NCI-H748 (cell line): ENCODE results near the gene CACNA1C.
A peak's percentile ranks its signal among the peaks of the same experiment; 100 is the strongest.

ENCODE experiments used
- DNase-seq: peaks from one replicate; lab custom pipeline; 2025; ENCODE audit not compliant: unreplicated experiment; lab: John Stamatoyannopoulos, UW

Gene CACNA1C

DNA sequence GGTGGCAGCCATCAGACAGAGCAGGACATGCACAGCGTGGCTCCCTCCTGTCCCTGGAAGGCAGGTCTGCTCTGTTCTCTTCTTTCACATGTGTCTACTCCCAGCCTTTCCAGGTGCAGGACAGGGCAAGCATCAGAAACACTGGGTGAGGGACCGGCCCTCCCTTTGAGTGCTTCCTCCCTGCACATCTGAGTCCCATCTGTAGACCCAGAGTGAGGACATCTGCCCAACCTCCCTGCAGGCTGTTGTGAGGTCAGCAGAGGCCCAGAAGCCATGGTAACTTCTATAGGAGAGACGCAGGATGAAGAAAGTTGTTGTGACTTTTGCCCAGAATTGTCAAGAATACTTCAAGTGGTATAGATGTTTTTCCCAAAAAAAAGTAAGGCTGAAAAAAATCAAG, 282.7 kb downstream of the CACNA1C start:
- no peak for DNase-seq

DNA sequence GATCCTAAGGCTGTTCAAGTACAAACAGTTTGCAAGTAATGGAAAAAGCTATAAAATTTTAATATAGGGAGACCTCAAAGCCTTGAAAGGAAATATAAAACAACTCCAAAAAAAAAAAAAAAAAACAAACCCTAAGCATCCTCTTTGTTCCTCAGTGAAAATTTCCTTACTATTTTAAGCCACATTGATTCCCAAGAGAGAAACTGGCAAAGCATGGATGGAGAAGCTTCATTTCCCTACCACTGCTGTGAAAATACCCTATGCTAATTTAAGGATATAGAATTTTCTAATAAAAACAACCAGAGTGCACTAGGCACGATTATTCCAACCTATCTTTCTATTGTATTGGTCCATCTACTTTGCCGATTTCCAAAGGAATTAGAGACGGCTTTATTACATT, 283.1 kb downstream of the CACNA1C start:
- no peak for DNase-seq

DNA sequence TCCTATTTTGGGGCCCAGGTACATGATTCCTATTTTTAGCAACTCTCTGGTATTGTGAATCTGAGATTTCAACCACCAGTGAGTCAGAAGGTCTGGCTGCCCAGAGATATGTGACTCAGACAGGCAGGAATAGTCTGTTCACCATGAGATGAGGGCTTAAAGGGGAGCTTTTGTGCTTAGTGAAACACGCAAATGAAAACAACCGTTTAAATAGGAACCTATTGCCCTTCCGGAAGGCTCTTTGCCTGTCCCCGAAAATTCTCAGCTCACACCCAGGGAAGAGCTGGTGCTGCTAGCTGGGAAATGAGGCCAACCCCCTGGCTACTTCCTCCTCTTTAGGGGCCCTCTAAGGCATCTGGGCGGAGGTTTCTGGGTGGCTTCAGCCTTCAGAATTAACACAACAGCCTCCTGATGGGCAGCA, 283.6 kb downstream of the CACNA1C start:
- DNase-seq, result no peak

DNA sequence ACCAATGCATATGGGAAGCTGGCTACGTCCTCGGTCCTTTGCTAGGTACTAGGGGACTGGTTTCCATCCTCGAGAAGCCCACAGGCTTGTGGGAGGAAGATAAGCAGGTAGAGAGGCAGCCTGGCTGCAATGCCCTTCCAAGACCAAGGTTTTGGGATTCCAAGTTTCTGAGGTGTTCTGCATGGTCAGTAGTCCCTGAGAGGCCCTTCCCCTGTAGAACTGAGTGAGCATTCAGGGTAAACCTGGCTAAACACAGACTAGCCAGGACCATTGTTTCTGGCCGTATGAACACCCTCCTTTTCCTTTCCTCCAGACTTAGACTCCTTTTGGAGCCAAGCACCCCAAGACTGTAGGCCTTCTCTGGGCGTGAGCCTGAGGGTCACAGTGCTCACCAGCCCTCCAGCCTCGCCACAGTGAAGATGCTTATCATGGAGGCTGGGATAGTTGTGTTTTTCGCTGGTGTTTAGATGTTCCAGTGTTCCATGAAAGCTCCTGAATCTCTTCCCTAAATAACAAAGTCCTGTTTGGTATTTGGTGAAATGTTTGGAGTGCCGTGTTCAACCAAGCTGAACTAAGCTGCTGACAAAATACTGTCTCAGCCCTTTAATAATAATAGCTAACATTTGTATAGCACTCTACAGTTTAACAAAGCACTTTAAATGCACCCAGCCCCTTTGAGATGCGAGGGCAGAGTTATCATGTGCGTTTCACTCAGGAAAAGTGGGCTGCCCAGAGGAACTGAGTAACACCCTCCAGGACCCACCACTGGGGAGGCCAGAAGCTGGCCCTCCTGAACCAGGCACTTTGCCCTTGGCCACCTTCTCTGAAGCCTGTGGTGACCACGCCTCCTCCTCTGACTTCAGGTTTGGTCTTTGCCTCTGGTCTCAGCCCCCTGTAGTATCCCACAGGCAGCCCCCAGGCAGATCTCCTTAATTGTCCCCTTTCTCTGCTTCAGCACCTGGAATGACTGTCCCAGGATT, 284.5 kb downstream of the CACNA1C start:
- no peak for DNase-seq

DNA sequence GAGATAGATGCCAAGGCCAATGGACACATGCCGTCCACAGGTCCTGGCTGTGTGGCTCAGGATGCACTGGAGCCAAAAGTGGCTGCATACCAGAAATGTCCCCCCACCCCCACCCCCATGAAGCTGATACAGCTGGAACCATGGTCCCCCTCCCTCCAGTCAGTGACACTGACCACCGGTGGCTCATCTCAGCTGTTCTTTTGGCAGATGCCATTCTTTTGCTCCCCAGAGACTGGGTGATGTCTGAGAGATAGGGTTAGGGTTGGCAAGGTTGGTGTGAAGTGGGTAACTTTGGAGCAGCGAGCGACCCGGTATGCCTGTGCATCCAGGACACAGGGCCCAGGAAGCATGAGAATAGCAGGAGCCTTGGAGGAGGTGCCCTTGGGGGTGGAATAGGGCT, 285.6 kb downstream of the CACNA1C start:
- DNase-seq, result no peak

DNA sequence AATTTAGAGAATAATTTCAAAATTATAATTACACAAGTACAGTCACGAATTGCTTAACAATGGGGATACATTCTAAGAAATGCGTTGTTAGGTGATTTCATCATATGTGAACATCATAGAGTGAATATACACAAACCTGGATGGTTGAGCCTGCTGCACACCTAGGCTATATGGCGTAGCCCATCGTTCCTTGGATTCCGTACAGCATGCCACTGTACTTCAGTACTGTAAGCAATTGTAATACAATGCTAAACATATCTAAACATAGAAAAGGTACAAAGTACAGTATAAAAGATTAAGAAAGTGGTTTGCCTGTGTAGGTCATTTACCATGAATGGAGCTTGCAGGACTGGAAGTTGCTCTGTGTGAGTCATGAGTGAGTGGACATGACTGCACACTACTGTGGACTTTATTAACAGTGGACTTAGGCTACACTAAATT, 286.2 kb downstream of the CACNA1C start:
- peak; percentile 31 for DNase-seq

DNA sequence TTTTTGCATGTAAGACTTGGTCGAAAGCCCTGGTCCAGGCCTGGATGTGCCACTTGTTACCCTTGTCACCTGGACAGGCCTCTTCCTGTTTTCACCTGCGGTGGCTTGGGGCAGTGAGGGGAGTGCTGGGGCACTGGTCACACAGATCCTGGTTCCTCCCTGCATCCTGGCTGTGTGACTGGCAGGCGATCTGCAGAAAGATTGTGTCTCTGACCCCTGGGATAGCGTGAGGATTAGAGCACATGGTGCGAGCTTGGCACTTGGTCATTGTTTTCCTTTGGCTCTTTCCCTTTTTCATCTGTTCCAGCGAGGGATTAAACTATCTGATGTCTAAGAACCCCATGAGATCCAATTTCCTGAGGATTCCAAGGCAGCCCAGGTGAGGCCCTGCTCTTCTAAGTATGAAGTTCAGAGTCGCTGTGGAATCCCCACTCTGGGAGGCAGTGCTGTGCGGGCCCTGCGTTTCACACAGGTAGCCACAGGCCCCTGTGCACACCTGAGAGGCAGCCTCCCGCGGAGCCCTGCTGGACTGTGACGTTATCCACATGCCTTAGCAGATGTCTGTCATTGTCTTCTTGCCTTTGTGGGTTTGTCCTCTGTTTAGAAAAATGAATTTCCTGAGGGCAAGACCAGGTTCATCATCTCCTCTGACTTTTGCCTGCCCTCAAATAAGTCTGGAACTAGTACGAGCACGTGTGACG, 288.4 kb downstream of the CACNA1C start:
- DNase-seq, result no peak

DNA sequence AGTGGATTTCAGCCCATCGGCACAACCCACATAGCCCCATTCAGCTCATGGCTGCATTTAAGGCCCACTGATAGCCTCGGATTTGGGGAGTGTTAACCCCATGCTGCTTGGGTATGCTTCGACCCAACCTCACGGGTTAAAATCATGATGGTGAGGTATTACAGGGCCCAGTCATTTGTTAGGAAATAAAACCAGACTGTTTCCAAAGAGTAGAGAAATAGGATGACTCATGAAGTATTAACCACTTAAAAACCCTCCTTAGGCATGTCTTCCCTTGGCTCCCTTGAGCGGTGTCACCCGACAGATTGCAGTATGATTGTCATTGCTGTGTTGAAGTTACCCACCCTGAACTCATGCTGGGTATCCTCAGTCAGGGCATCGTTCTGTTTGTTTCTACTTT, 289.1 kb downstream of the CACNA1C start:
- no peak for DNase-seq

DNA sequence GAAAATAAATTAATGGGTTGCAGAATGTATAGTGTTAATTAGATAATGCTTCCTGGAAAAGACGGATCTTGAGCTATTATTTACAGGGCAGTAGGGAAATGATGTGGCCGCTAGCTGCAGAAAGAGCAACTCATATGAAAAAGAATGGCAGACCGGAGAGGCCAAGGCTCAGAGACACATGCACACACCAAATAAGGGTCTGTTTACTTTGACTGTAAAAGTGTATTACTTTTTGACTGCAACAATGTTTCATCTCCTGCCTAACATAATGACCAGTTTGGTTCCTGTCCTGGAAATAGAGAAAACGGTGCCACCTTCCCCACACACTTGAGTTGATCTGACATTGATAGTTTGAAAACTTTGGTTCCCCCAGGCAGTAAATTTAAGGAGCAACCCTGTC, 290.9 kb downstream of the CACNA1C start:
- no peak for DNase-seq

DNA sequence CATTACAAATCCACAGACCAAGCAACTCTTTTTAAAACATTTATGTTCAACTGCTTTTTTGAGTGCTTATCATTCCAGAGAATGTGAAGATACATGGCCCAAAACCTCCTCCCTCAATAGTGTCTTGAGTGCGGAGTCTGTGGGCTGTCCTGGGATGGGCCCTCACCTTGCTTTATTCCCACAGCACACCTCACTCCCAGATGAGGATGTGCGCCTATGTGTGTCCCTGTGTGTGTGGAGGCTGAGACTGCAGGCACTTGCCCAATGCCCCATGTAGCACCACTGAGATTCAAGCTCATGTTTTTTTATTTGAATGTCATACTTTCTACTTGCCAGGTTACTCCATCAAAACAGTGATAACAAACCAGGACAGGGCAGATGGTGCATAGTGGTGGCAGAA, 291.7 kb downstream of the CACNA1C start:
- DNase-seq, result no peak

DNA sequence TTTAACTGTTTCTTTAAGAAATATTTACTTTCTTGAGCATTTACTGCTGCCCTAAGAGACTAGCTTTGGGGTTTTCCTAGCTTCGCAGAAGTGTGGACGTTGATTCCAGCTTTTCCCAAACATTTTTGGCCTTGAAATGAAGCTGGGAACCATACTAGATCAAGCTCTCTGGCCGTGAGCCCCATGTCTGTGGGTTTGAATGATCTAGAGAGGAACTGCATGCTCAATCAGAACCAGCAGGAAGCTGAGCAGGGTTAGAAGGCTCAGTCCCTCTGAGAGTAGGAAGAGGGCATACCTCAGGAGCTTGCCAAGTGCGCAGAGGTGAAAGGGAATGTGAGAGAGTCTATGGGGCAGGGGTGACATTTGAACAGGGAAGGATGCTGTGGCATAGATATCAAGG, 292.1 kb downstream of the CACNA1C start:
- no peak for DNase-seq

DNA sequence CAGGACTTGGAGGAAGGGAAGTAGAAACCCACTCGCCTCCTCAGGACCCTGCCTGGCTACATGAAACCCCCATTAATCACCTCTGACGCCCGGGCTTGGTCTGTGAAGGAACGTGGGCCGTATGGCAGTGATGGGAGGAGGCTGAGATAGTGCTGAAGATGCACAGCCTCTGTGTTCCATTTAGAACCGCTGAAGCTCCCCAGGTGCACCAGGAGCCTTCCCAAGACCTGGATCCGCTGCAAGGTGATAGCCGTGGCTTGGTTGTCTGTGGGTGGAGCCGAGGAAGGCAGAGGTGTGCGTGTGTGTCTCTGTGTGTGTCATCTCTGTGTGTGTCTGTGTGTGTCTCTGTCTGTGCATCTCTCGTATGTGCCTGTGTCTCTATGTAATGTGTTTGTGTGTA, 293.1 kb downstream of the CACNA1C start:
- no peak for DNase-seq

DNA sequence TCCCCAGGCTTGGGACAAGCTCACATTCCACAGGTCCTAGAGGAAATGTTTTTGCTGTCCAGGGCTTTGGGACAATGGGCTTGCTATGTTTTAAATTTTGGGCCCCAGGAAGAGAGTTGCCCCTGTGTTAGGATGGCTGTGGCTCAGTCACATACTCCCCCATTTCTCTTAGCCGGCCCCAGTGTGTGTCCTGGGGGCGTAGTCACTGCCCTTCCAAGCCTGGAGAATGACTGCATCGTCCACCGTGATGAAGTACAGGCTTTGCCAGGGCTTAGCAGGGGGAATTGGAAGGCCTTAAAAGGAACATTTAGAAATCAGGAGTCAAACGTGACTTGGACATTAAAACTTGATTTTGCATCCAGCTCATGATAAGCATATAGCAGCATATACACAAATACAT, 293.6 kb downstream of the CACNA1C start:
- DNase-seq, result no peak

DNA sequence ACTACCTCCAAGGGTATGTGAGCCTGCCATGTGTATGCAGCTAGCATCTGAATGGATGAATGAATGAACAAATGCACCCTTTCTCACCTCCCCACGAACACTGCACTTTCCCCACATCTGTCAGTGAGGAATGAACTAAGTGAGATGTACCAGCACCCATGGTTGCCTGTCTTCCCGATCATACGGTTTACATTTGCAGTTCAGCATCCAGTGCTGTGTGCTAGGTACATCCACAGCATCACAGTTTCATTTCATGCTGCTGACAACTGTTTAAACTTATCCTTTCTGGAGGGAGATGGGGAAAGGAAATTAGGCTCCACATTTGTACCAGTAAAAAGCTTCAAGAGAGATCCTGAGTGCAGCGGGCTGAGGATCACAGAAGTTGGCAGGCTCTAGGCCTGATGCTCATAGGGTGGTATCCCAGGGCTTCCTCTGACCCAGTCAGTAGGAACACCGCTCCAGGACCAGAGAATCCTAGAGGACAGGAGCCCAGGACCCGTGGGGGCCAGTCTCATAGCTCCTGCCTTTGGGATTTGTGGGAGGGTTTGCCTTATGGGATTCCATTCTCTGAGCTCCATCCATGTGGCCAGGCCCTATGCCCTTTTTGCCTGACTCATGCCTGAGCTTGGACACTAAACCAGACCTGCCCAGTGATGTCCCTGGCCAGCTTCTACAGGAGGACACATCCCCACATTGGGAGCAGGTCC, 294.5 kb downstream of the CACNA1C start:
- no peak for DNase-seq

DNA sequence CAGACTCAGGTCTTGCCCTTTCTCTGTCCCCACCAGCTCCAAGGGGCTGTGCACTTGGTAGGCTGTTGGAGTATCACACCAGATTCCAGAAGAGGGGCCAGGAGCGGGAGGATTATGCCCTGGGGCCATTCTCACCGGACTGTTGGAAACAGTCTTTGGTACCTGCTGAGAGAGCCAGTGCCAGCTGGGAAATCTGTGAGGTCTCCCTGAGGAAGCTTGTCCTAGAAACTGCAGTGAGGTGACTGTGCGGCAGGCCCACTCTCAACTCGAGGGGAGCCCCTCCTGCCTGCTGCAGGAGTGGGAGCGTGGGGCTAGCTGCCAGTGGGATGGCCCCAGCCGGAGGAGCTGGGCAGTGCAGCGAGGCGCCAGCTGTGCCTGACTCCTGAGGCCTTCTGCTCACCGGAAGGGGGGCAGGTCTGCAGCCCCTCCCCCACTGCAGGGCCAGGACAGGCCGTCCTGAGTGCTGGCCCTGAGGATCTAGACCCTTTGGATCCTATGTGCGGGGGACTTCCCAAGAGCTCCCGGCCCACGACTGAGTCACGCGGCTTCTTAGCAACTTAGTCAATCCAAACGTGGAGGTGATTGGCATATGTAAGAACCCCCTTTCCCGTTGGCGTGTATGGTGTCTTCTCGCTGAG, 295.2 kb downstream of the CACNA1C start:
- no peak for DNase-seq

DNA sequence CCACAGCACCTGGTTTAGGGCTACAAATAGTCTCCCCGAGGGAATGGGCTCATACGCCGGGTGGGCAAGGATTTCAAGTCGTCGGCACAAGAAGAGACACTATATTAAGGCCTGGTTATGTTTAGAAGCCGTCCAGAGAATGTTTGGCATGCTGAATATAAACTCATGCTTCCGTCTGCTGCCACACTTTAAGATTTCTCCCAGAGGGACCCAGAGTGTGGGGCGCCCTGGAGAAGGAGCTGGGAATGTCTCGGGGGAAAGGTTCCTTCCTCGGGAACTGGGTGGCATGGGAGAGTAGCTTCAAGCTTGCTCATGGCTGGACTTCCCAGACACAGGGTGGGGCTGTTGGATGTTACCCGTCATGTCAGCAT, 295.7 kb downstream of the CACNA1C start:
- no peak for DNase-seq

DNA sequence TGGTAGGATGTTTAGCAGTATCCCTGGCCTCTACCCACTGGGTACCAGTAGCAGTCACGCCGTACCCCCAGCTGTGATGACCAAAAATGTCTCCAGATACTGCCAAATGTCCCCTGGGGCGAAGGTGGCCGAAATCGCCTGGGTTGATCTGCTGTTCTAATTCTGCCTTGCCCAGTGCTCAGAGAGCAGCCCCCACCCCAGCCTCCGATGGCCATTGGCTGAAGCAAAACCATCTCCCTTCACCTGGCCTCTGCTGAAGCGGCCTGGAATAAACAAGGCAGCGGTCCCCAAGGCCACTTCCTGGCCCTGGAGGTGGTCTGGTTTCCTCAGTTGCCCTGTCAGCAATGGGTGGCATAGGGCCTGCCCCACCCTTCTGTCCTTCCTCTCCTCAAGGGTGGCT, 298.4 kb downstream of the CACNA1C start:
- no peak for DNase-seq

DNA sequence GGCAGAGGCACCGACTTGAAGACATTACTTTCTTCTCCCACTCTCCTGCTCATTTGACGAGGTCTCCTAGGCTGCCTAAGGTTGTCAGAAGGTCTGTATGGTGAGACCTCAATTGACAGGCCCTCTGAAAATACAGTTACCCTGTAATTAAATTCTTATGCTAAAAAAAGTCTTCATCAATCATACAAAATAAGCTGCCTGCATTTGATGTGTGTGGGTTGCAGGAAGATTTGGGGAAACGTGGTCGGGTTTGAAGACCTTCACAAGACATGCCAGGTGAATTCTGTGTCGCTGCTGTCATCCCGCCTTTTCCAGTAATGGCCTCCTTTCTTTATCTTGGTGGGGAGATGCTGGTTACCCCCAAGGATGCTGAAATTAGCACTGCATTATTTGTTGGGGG, 299.4 kb downstream of the CACNA1C start:
- DNase-seq, result no peak

DNA sequence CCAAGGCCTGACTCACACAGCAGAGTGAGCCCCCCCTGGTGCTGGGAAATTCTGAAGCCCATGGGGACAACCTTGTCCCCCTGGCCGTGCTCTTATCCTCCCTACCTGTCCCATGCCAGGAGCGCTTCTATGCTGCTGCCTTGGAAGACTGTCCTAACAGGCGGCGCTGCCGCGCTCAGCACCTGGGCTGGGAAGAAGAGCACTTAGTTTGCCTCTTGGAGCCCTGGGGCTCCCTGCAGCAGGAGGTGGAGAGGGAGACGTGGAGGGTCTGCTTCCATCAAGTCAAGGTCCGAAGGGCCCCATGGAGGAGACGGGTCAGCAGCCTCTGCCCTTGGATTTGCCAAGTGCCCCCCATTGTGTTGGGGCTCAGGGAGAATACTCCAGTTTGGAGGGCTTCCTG, 300.5 kb downstream of the CACNA1C start:
- no peak for DNase-seq

DNA sequence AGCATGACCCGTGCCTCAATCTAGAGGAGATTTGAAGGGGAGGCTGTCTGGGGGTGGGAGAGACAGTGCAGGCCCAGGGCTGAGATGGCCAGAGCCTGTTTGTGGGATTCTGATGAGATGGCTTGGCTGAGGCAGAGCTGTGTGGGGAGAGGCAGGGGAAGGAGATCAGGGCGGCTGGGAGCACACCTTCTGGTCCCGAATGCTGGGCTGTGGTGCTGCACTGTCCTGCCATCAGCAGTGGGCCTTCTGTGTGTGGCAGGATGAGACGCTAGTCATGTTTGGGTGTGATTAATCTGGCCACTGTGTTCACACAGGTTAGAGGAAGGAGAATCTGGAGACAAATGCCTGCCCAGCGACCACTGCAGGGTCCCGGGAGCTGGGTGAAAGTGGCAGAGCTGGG, 300.9 kb downstream of the CACNA1C start:
- DNase-seq, result no peak
